ENCODE data around the gene CLDND2.

- TF ChIP-seq FOXM1 (IDR thresholded peaks at IDR 0.05; ENCODE audit: low read depth, low read length) (no peak), CBX5 (IDR thresholded peaks at IDR 0.05; ENCODE audit: low read depth) (no peak), CTCF (IDR thresholded peaks at IDR 0.05 in 2 of 3, conservative IDR thresholded peaks at IDR 0.05 in 1 of 3; ENCODE audit: control insufficient read depth in 2 of 3, extremely low read depth in 1 of 3, insufficient read depth in 1 of 3, low read depth in 3 of 3, low read length in 3 of 3) (no peak), BRCA1 (IDR thresholded peaks at IDR 0.05; ENCODE audit: low read depth, low read length) (no peak), STAT1 (conservative IDR thresholded peaks at IDR 0.05) (no peak), BHLHE40 (IDR thresholded peaks at IDR 0.05; ENCODE audit: borderline replicate concordance in 1 of 2, low read depth in 2 of 2, low read length in 1 of 2) (no peak), RCOR1 (conservative IDR thresholded peaks at IDR 0.05; ENCODE audit: low read depth, low read length) (no peak), ZNF24 (IDR thresholded peaks at IDR 0.05) (no peak), SRF (IDR thresholded peaks at IDR 0.05; ENCODE audit: low read depth in 2 of 2, low read length in 2 of 2) (no peak), YY1 (IDR thresholded peaks at IDR 0.05; ENCODE audit: low read depth, low read length) (no peak)
Observed at GRCh38 chr19:51317376-51317775, 51.4 kb downstream of the CLDND2 start.
